Progenitor cell of endocrine pancreas (in vitro differentiated cells): Measurements from ENCODE around the gene DRC1. TPM values are rescaled to one million over a fixed set of nuclear protein-coding genes. Genes with fewer than 3 reads are reported as not detected.

ENCODE experiments used
- DNase-seq: peaks from one replicate; pipeline ENCODE4 v3.0.0; 2021; ENCODE audit warnings: low spot score; ENCODE audit not compliant: unreplicated experiment
- H3K27ac Mint-ChIP-seq: 2 replicates; pipeline ENCODE4 v1.8.0; 2021; ENCODE audit warnings: mild to moderate bottlenecking, moderate library complexity, mixed read lengths
- H3K27me3 Mint-ChIP-seq: 2 replicates; pipeline ENCODE4 v1.8.0; 2021; ENCODE audit warnings: mixed read lengths
- H3K36me3 Mint-ChIP-seq: 2 replicates; pipeline ENCODE4 v1.8.0; 2022; ENCODE audit warnings: mixed read lengths; ENCODE audit not compliant: insufficient read depth
- H3K4me1 Mint-ChIP-seq: 2 replicates; pipeline ENCODE4 v1.8.0; 2021; ENCODE audit warnings: low read depth, mixed read lengths
- H3K4me3 Mint-ChIP-seq: 2 replicates; pipeline ENCODE4 v1.8.0; 2021; ENCODE audit warnings: low read depth, mild to moderate bottlenecking, moderate library complexity, mixed read lengths
- H3K9me3 Mint-ChIP-seq: 2 replicates; pipeline ENCODE4 v1.8.0; 2021; ENCODE audit warnings: low read depth, mixed read lengths
- CTCF ChIP-seq: fragments of 200-600 bp; sonication (generic); IDR thresholded peaks from one replicate; pipeline ENCODE4 v1.5.0; 2021; ENCODE audit warnings: antibody characterized with exemption, mild to moderate bottlenecking; ENCODE audit not compliant: unreplicated experiment
- total RNA-seq: library from RNA; stranded (reverse); gene quantifications from 2 replicates; pipeline ENCODE4 v1.2.1, GENCODE V29; 2021

Gene DRC1
- total RNA-seq, 1 donor from 2014 or later = 0.57 TPM

DNA sequence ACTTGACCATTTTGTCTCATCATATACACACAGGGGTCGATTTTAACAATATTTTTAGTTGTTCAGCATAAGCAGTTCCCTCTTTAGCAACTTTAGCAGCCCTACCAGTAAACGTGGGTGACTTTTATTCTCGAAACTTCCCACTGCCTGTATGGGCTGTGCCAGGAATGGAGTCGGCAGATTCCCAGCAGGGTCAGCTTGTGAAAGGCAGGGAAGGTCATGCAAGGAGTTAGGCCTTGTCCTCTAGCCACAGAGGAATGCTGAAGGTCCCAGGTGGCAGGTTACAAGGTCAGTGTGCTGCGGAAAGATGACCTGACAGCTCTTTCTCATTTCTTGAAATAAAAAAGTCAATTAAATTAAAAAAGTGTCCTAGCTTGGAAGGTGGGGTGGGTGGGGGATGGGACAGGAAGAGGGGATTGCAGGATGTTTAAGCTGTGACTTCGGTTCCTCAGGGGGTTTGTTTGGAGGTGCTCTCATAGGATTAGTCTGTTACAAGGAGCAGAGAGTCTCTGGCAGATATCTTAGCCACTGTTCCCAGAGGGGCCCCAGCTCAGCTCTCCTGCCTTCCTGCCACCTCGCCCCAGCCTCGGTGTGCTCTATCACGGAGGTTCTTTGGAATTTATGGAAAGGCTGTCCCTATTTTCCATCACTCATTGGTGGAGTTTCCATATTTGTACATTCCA, 21.4 kb downstream of the DRC1 start:
- peaks cover 5% of the 10 kb centered on the region for H3K27me3 Mint-ChIP-seq
- TF ChIP-seq CTCF = no peak
- DNase-seq = no peak
- H3K9me3 Mint-ChIP-seq = no peaks in the 10 kb centered on the region
- H3K4me3 Mint-ChIP-seq = no peak overlapping the region
- no peaks in the 10 kb centered on the region for H3K36me3 Mint-ChIP-seq
- no peak overlapping the region for H3K27ac Mint-ChIP-seq
- H3K4me1 Mint-ChIP-seq = peaks cover 3% of the 10 kb centered on the region

GRCh38 chr2:26423750-26424149, 22.0 kb downstream of the DRC1 start:
- TF ChIP-seq CTCF = no peak
- Mint-ChIP-seq H3K27ac (peak overlapping the region; percentile 3), H3K9me3 (no peaks in the 10 kb centered on the region), H3K4me1 (peaks cover 3% of the 10 kb centered on the region), H3K36me3 (no peaks in the 10 kb centered on the region), H3K4me3 (no peak overlapping the region), H3K27me3 (peaks cover 5% of the 10 kb centered on the region)
- DNase-seq = no peak

- Mint-ChIP-seq H3K36me3 (no peaks in the 10 kb centered on the region), H3K9me3 (no peaks in the 10 kb centered on the region), H3K27me3 (peaks cover 5% of the 10 kb centered on the region), H3K4me3 (no peak overlapping the region), H3K27ac (peak overlapping the region; percentile 3), H3K4me1 (peaks cover 3% of the 10 kb centered on the region)
- no peak for TF ChIP-seq CTCF
- DNase-seq = no peak
These were observed 22.5 kb downstream of the DRC1 start for GRCh38 chr2:26424221-26424620.

GRCh38 chr2:26428846-26429245, 27.1 kb downstream of the DRC1 start:
- H3K4me1 Mint-ChIP-seq = peaks cover 3% of the 10 kb centered on the region
- H3K9me3 Mint-ChIP-seq = no peaks in the 10 kb centered on the region
- H3K4me3 Mint-ChIP-seq = no peak overlapping the region
- TF ChIP-seq CTCF = no peak
- H3K27me3 Mint-ChIP-seq = peaks cover 29% of the 10 kb centered on the region
- H3K27ac Mint-ChIP-seq = no peak overlapping the region
- H3K36me3 Mint-ChIP-seq = no peaks in the 10 kb centered on the region
- no peak for DNase-seq

GRCh38 chr2:26429779-26430578, 28.3 kb downstream of the DRC1 start:
- no peak for DNase-seq
- Mint-ChIP-seq H3K27ac (no peak overlapping the region), H3K27me3 (peaks cover 27% of the 10 kb centered on the region)

More at GRCh38 chr2:26429779-26430578, 28.3 kb downstream of the DRC1 start:
- H3K4me3 Mint-ChIP-seq = no peak overlapping the region
- H3K4me1 Mint-ChIP-seq = no peaks in the 10 kb centered on the region
- H3K36me3 Mint-ChIP-seq = no peaks in the 10 kb centered on the region
- TF ChIP-seq CTCF = no peak
- no peaks in the 10 kb centered on the region for H3K9me3 Mint-ChIP-seq
